Hypothalamus (tissue), 51 donors: ENCODE measurements around the gene MYO19.
"Not testable (repeated sequence)": the region's sequence is repeated elsewhere in the genome, so short reads cannot be mapped to it uniquely, and the experiment has no call there.

Experiments used
- DNase-seq, 51 donors: peaks; one replicate each; lab custom pipeline; 2025; lab: John Stamatoyannopoulos, UW

Gene MYO19

DNA sequence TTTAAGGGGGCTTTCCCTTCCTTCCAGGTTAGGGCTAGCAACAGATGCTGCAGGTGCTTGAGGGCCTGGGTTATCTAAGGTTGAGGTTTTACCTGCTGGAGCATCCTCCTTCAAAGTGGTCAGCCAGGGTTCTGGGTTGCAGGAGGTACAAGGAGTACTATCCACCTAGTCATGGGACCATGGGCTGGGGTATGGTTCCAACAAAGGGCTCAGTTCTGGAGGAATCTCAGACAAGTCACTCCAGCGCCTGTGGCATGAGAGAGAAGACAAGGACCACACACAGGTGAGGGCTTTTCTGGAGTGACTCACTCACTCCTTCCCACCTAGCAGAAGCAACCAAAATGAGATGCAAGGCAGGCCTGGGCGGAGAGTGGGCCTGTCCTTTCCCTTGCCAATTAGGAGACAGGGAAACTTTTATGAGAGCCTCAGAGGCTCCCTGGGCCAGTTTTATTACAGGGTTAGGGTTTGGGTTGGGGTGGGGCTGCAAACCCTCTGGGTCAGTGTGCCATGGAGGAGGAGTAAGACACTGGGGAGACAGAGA, 2.2 kb downstream of the MYO19 start:
- DNase-seq, result no peak

DNA sequence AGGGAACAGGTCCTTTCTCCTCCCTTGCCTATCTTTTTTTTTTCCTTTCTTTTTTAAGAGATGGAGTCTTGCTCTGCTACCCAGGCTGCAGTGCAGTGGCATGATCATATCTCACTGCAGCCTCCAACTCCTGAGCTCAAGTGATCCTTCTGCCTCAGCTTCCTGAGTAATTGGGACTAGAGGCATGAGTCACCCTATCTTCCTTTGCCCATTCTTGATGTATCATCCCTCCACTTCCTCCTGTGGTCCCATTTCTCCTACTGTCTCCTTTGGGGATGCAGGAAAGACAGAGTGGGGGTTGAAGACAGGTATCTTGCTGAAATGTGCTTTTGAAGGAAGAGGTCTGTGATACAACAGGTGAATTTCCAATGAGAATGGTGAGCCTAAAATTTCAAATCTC, 5.5 kb downstream of the MYO19 start:
- DNase-seq, result no peak

DNA sequence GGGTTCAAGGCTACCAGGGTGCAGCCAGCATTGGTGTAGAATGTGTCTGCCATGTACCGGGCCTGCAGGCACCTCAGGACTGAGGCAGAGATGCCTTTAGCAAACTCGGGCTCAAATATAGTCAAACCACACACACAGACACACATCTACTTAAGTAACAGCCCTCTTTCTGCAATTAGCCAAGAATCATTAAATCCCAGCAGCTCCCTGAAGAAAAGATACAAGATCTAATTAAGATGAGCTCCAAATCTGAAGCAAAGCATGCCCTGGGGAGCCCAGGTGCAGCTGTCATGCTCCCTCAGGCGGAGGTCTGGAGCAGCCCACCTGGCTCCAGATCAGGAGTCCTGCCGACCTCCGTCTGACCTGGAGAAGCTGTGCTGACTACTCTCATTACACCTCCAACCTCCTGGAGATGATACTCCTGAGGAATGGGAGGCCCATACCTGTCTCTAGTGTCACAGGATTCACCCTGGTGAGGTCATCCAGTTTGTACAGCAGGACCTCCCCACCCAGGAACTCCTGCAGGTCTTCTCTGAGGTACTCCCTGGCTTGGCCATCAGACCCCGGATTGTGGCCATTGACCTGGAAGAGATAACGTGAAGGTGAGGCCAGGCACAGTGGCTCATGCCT, 6.9 kb downstream of the MYO19 start:
- DNase-seq, result no peak

DNA sequence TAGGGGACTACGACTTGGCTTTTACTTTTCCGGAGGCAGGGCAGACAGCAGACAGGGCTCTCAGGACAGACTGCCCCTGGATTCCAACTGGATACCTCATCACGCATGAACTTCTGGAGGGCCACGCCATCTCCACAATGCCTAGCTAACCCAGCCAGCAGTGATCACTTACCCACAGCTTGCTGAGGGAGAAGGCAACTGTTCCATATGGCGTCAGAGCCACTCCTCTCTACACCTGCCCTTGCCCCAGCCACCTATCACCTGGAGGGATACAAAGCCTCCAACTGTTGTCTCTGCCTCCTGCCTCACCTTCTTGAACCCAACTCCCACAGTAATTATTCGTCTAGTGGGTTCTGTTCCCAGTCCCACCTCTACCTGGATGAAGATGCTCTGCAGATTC, 8.8 kb downstream of the MYO19 start:
- DNase-seq, result no peak

DNA sequence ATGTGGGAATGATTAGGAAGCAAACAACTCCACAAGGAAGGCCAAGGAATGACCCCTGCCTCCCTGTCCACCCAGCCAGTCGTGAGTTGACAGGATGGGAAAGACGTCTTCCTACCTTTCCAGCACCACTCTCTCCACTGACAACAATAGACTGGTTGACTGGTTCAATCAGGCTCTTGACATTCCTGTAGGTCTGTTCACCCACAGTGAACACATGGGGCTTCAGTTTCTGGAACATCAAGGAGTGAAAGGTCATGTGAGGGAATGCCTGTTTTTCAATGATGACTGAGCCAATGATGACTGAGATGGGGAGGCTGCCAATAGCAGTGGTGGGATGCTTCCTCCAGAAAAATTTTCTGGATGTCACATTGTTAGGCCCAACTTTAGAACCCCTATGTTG, 9.6 kb downstream of the MYO19 start:
- no peak for DNase-seq

DNA sequence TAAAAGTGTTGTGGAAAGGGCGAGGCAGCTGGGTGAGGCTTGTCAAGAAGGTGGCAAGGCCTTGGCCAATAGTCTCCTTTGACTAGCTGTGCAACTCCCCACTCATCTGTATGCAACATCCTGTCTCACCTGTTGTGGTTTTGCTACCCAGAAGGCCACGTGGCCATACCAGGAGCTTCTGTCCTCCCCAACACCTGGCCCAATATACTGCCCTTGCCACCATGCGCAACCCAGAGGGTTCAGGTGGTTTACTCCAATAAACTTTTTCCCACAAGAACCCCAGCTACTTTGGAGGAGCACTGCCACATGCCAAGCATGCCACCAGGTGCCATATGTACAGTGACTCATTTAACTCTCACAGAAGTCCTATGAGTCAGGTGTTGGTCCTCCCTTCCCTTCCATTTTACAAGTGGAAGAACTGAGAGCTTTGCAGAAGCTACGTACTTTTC, 10.2 kb downstream of the MYO19 start:
- DNase-seq, result no peak

DNA sequence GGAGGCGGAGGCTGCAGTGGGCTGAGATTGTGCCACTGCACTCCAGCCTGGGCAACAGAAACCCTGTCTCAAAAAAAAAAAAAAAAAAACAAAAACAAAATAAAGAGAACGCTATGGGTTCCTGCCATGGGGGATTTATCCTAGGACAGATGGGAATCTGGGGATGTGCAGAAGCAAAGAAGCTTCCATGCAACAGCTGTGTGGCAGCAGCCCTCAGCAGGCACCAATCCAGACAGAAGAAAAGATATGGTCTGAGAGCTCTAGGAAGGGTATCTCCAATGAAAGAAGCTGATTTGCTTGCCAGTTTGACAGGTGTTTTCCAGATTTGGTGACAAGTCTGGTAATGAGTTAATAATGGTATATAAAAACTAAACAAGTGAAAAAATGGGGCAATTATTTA, 11.6 kb downstream of the MYO19 start:
- no peak for DNase-seq

DNA sequence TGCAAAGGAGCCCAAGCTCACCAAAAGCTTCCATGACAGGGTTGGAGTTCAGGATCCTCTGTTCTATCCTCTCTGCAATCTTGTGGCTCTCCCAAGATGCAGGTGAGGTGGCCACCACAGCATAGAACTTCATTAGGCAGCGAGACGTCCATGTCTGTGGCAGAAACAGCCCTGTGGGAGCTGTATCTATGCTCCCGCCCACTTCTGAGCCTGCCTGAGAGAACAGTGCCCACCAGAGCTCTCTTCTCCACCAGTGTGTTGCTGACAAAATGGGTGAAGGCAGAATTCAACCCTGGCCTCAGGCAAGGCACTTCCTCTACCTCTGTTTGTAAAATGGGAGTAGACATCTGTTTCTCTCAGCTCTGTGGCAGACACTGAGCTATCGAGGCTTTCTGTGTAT, 18.8 kb downstream of the MYO19 start:
- no peak for DNase-seq

DNA sequence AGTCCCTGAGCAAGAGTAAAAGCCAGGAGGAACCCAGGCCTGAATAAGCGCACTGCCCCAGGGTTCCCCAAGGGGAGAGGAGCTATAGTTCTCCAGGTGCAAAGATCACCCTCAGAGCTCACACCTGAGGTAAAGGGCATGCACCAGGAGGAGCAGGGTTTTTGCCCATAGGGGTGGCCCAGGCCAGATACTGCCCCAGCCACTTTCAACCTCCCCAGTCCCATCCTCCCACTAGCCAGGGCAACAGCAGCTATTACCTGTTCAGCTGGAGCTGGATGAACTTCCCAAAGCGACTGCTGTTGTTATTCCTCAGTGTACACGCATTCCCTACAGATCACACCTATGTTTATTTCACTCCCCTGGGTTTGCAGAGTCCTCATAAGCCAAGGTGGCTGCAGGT, 19.8 kb downstream of the MYO19 start:
- no peak for DNase-seq

DNA sequence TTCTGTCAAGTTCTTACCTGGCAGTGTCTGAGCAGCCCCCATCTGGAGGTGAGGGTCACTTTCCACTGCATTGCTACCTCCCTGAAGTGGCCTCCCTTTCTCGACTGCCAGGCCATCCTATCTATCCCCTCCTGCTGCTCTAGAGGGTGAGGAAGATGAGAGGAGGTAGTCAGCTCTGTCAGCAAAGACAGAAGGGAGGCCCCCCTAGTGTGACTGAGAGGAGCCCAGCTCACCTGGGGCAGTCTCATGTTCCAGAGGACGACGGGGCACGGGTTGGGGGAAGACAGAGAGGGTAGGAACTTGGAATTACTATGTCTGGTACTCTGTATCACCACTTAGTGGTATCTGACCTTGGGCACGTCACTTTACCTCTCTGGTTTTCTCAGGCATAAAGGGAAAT, 22.0 kb downstream of the MYO19 start:
- no peak for DNase-seq

DNA sequence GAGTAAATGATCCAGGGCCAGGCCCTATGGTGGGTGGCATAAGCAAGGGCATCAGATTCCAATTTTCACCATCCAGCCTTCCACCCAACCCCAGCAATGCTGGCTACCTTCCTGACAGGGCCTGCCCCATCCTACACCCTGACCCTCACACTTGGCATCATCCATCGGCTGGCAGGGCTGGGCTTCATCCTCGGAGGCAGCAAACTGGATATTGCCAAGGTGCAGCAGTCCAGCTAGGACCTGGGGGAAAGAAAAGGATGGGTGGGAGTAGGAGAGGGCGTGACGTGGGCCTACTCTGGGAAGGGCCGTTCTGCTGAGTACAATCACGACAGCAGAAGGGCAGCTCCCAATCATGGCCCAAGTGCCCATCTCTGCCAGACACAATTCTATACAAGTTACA, 23.5 kb downstream of the MYO19 start:
- DNase-seq, result no peak

DNA sequence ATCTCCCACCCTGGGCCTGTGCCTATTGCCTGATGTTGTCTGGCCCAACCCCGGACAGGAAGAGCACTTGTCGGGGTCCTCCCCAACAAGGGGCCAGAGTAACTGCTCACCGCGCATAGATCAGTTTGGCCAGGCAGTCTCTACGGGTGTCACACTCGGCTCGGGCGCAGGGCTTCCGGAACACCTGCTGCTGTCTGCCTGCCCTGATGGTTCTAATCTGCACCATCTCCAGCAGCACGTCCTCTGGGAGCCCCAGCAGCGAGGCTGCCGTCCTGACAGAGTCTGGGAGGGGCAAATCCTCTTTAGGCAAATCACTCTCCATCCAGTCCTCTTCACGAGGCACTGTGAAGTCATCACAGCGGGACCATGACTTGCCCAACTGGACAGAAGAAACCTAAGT, 24.0 kb downstream of the MYO19 start:
- no peak for DNase-seq

DNA sequence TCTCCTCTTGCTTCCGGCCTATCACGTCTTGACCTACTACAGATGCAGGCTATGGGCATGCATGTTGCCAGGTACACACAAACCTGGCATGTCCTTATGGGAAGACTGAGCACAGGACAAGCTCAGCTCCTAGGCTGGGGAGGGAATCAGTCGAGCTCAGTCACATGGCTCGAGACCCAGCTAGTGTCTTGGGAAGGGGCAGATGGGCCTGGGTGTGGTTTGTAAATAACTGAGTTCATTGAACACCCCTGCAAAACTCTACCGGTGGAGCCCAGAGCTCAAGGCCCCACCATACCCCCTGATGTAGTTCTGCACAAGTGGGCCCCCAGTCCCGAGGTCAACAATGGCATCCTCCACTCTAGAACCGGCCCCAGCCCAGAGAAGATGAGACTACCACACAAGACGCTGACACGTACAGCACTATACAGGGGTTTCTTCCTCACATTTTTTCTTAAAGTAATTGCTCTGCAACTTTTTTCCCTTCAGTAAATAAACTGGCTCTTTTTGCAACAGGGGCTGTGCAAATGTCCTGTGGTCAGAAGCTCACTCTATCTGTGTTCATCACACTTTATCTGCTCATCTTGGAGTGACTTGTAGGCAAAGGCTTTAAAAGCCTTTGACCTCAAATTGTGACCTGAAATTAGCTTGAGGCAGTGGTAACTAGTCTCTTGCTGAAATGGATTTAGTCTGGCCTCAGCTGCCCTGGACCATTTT, 25.2 kb downstream of the MYO19 start:
- no peak for DNase-seq

DNA sequence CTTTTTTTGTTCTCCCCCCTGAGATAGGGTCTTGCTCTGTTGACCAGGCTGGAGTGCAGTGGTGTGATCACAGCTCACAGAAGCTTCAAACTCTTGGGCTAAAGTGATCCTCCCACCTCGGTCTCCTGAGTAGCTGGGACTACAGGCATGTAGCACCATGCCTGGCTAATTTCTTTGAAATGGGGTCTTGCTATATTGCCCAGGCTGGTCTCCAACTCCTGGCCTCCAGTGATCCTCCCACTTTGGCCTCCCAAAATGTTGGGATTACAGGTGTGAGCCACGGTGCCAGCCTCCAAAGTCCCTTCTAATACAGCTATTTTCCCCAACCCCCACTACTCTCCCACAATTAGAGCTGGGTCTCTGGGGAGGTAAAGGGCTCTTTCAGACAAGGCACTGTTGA, 26.2 kb downstream of the MYO19 start:
- DNase-seq, result not testable (repeated sequence)

DNA sequence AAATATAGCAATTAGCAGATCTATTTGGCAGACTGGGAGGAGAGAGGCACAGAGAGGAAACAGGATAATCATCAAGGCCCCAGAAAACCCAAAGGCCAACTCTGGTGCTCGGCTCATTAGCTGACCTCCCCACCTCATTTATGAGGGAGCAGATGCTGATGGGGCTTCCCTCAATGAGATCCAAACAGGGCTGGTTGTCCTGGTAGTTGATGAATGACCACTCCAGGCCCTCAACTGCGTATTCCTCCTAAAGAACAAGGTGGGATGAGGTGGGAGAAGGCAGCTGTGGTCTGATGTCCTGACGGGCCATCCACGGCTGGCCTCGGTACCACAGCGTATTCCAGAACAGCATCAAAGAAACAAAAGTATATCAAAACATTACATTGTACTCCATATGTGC, 27.4 kb downstream of the MYO19 start:
- no peak for DNase-seq

DNA sequence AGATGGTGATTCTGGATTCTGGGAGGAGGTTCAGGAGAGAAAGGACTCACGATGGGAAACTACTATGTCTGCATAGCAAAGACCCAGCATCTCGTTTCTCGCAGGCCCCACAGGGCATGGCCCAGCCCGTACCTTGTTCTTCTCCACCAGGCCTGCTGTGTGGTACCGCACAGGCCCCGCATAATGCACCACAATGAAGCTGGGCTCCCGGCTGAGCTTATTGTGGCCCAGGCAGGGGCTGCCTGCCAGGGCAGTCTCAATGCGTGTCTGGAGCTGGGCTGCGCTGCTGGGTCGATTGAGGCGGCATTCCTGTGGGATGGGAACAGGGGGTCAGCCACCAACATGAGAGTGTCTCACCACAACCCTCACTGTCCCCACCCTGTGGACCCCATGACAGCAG, 27.8 kb downstream of the MYO19 start:
- no peak for DNase-seq

DNA sequence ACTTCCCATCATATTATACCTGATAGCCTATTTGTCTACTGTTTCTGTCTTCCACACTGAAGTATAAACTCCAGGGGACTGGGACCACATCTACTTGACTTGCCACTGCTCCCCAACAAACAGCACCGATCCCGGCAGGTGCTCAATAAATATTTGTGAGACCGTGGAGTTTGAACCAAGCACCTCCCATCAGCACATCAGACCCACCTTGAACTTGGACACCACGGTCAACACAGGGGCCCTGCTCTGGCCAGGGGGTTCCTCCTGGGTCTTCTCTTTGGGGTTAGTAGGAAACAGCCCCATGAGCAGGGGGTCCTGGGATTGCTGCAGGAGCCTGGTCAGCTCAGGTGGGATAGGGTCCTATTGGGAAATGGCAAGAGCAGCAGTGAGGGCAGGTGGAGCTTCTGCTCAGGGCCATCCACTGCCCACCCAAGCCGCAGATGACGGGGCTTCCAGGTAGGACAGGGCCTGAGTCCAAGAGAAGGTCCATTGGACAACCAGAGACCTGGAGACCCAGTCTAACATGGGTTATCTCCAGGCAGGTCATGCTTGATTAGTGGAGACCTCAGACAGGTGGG, 28.3 kb downstream of the MYO19 start:
- no peak for DNase-seq

DNA sequence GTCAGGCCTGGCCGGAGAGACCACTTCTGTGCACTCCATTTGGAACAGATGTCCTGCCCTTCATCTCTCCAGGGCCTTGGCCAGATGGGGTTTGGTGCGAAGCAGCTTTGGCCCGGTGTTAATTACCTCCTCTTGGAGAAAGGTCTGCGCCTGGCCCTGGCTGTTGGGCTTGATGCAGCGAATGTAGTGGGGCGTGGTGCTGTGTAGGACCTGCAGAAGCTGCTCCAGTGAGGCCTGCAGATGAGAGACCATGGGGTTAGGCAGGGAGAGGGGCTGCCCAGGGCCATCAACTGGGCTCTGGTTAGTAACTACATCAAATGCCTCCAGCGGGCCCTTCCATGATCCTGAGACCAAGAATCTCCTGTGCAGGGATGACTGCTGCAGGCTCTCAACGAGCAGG, 29.5 kb downstream of the MYO19 start:
- no peak for DNase-seq

DNA sequence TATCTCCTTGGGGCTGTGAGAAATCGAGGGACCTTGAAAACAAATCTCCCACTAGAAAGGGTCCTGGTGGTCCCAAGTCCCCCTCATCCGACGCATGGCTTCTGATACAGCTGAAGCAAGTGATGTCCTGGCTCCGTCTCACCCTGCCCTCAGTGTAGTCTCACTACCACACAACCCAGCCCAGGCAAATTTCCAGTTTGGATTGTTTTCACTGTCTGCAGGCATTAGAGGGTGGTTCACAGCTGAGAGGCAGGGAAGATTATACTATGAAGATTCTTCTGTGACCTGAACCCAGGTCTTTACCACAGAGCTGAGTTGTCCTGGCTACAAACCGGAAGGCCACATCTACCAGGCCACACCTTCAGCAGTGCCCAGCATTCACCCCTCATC, 30.5 kb downstream of the MYO19 start:
- no peak for DNase-seq

DNA sequence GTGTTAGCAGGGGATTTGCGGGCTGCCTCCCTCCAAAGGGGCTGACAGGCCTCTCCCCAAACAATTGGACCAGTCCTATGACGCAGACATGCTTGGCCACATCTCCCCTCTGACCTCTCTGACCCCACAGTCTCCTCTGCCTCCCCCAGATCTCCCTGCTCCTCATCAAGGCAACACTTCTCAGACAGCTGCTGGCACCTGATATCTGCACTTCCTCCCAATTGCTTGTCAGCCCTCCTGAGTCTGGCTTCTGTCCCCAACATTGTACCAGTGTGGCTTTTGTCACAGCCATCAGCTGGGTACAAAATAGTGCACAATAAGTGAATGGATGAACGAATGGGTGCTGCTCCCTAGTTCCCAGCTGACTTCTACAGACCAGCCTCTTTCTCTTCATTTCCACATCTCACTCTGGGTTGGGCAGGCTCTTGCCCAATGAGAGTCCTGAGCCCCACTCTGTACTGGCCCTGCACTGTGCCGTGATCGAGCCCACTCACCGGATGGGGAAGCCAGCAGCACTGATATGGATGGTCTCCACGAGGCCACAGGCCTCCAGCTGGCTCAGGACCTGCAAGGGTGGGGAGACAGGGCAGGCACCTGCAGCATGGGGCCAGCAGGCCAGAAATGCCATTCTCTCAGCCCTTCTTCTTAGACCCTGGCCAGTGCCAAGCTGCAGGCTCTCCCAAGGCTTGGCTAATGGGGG, 31.1 kb downstream of the MYO19 start:
- no peak for DNase-seq

DNA sequence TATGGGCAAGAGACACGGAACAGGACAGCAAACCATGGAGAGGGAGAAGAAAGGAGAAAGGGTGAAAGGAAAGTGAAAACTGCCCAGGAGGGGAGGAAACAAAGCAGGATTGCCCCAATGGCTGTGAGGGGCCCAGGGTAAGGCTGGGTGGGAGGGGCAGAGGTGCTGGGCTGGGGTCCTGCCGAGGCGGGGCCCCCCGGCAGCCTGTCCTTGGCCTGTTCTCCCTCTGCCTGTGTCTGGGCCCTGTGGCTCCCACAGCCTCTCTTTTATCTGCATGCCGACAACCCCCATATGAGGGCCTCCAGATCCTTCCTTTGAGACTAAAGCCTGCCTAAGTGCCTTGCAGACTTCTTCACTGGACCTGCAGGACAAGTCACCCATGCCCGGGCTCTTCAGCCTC, 32.7 kb downstream of the MYO19 start:
- DNase-seq, result no peak

DNA sequence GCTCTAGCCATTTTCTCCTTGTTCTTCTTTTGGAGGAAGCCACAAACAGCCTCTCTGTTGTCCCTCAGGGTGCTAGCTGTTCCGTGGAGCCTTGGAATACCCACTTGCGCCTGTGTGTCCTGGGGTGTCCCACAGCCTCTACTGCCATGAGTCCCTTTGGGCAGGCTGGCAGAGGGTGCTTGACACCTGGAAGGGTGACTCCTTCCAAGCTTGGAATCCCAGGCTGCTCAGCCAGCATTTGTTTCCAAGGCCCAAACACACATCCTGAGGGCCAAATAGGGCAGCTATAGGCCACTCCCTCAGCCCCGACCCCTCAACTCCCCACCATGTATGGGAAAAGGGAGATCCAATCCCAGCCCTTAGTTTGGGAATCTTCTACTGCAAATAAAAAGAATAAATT, 33.3 kb downstream of the MYO19 start:
- DNase-seq, result no peak
